ENCODE results near the gene AAK1. TPM values are rescaled to one million over a fixed set of nuclear protein-coding genes. Genes with fewer than 3 reads are reported as not detected.

The AAK1 gene
- total and polyA plus RNA-seq, 10 of the 15 experiments (the other 5 are each of a cell fraction or from before 2014, with no cell fraction given), result 2.9 to 41.4 (median 17.5) TPM

DNA sequence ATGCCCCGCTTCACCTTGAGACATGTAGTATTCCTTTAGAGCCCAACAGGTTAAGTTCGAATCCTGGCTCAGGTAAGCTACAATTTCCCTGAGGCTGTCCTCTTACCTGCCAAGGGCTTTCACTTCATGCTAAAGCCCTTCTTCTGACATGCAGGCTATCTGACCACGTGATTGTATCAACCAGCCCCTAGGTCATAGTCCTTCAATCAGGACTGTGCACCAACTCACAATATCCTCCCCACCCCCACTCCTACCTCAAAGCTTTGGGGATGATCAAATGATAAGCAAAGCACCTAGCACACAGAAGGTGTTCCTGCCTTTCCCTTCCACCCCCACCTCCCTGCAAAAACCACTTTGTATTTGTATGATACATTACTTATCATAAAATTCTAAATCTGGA lies 78.9 kb downstream of the AAK1 start:
- no peaks in the 10 kb centered on the region for H3K9me3 ChIP-seq (replicated peaks; ENCODE audit: control insufficient read depth, insufficient read depth, low read length)
- no TSS peak for BruUV-seq (replicated peaks)
- no peaks in the 10 kb centered on the region for H4K20me1 ChIP-seq (ENCODE audit: control insufficient read depth, insufficient read depth)
- TF ChIP-seq MLLT1 (IDR thresholded peaks at IDR 0.05), result no peak
- ATAC-seq, result no peak
- no peak overlapping the region for H3K27ac ChIP-seq (ENCODE audit: control insufficient read depth, insufficient read depth)
- no peak for FAIRE-seq
- peaks cover 8% of the 10 kb centered on the region for H3K79me2 ChIP-seq (ENCODE audit: control insufficient read depth, insufficient read depth, low read length)
- ChIA-PET RAD21 (ENCODE audit: unreplicated experiment) (interaction anchor here (0.6 to 5.0 kb wide), 17 partner anchors 9 to 188 kb away, joined by 3 to 46 read pairs (median 4); partner anchors contain the start of genes AAK1, GFPT1 and NFU1), CTCF (interaction anchor here (0.6 to 15.7 kb wide), 74 partner anchors 8 to 598 kb away, joined by 3 to 293 read pairs (median 5); partner anchors contain the start of genes AAK1, NFU1 and SNRNP27), SMC1A (ENCODE audit: uncharacterized antibody, unreplicated experiment) (interaction anchor here (0.6 to 4.3 kb wide), 38 partner anchors 8 to 1102 kb away, joined by 3 to 64 read pairs (median 4); partner anchors contain the start of genes AAK1 and NFU1), POLR2A (interaction anchor here (0.5 to 1.2 kb wide), 7 partner anchors 9 to 1623 kb away, joined by 3 to 7 read pairs (median 3); partner anchors contain the start of gene NFU1)
- intact Hi-C loops (cut with micrococcal nuclease; ENCODE audit: unreplicated experiment) (no loop called here), in situ Hi-C loops (cut with MboI) (loop anchor here (5.0 to 25.0 kb wide), 2 partner anchors 148 to 248 kb away; no protein-coding TSS in a partner anchor)
- DNase-seq (ENCODE audit: low read depth, low spot score), result no peak
- H3K4me1 ChIP-seq (ENCODE audit: control insufficient read depth, insufficient read depth, low read length), result peaks cover 5% of the 10 kb centered on the region
- 14% methylated on average over 3 of the region's 3 CpGs for WGBS (ENCODE audit: insufficient coverage, insufficient replicate concordance, low lambda C conversion rate, missing lambda C conversion rate)
- H3K9ac ChIP-seq (ENCODE audit: control insufficient read depth, insufficient read depth, low read length), result no peak overlapping the region
- H3K4me3 ChIP-seq, result no peak overlapping the region
- H2AFZ ChIP-seq (ENCODE audit: control insufficient read depth, low read depth, low read length), result no peak overlapping the region
- no peaks in the 10 kb centered on the region for H3K36me3 ChIP-seq (ENCODE audit: control insufficient read depth in 2 of 2, insufficient read depth in 2 of 2, low read length in 1 of 2)
- H3K4me2 ChIP-seq (ENCODE audit: control insufficient read depth, insufficient read depth), result no peak overlapping the region
- no peaks in the 10 kb centered on the region for H3K27me3 ChIP-seq (replicated peaks in 1 of 2; ENCODE audit: control insufficient read depth in 2 of 2, insufficient read depth in 2 of 2, low read length in 1 of 2)

GRCh38 chr2:69563021-69563420 lies 80.5 kb downstream of the AAK1 start:
- ChIA-PET CTCF (interaction anchor here (2.6 to 15.7 kb wide), 6 partner anchors 11 to 153 kb away, joined by 21 to 293 read pairs (median 98); partner anchors contain the start of gene AAK1), SMC1A (ENCODE audit: uncharacterized antibody, unreplicated experiment) (interaction anchor here (1.3 to 4.3 kb wide), 6 partner anchors 11 to 187 kb away, joined by 4 to 64 read pairs (median 16); partner anchors contain the start of gene AAK1), RAD21 (ENCODE audit: unreplicated experiment) (interaction anchor here (1.3 to 5.0 kb wide), 3 partner anchors 24 to 186 kb away, joined by 4 to 46 read pairs (median 46); no protein-coding TSS in a partner anchor), POLR2A (no interaction called here)
- in situ Hi-C loops (cut with MboI), result loop anchor here (5.0 to 25.0 kb wide), 2 partner anchors 149 to 249 kb away; no protein-coding TSS in a partner anchor
- Histone ChIP-seq H3K4me2 (ENCODE audit: control insufficient read depth, insufficient read depth) (no peak overlapping the region), H3K4me3 (no peak overlapping the region), H3K27ac (ENCODE audit: control insufficient read depth, insufficient read depth) (no peak overlapping the region), H3K4me1 (ENCODE audit: control insufficient read depth, insufficient read depth, low read length) (peaks cover 5% of the 10 kb centered on the region), H3K27me3 (replicated peaks in 1 of 2; ENCODE audit: control insufficient read depth in 2 of 2, insufficient read depth in 2 of 2, low read length in 1 of 2) (no peaks in the 10 kb centered on the region), H2AFZ (ENCODE audit: control insufficient read depth, low read depth, low read length) (no peak overlapping the region), H3K36me3 (ENCODE audit: control insufficient read depth in 2 of 2, insufficient read depth in 2 of 2, low read length in 1 of 2) (no peaks in the 10 kb centered on the region), H4K20me1 (ENCODE audit: control insufficient read depth, insufficient read depth) (no peaks in the 10 kb centered on the region), H3K9me3 (replicated peaks; ENCODE audit: control insufficient read depth, insufficient read depth, low read length) (no peaks in the 10 kb centered on the region), H3K9ac (ENCODE audit: control insufficient read depth, insufficient read depth, low read length) (no peak overlapping the region), H3K79me2 (ENCODE audit: control insufficient read depth, insufficient read depth, low read length) (peaks cover 10% of the 10 kb centered on the region)
- intact Hi-C loops (cut with micrococcal nuclease; ENCODE audit: unreplicated experiment), result no loop called here
- no TSS peak for BruUV-seq (replicated peaks)
- no peak for FAIRE-seq
- no peak for ATAC-seq
- TF ChIP-seq, protein P1, sequence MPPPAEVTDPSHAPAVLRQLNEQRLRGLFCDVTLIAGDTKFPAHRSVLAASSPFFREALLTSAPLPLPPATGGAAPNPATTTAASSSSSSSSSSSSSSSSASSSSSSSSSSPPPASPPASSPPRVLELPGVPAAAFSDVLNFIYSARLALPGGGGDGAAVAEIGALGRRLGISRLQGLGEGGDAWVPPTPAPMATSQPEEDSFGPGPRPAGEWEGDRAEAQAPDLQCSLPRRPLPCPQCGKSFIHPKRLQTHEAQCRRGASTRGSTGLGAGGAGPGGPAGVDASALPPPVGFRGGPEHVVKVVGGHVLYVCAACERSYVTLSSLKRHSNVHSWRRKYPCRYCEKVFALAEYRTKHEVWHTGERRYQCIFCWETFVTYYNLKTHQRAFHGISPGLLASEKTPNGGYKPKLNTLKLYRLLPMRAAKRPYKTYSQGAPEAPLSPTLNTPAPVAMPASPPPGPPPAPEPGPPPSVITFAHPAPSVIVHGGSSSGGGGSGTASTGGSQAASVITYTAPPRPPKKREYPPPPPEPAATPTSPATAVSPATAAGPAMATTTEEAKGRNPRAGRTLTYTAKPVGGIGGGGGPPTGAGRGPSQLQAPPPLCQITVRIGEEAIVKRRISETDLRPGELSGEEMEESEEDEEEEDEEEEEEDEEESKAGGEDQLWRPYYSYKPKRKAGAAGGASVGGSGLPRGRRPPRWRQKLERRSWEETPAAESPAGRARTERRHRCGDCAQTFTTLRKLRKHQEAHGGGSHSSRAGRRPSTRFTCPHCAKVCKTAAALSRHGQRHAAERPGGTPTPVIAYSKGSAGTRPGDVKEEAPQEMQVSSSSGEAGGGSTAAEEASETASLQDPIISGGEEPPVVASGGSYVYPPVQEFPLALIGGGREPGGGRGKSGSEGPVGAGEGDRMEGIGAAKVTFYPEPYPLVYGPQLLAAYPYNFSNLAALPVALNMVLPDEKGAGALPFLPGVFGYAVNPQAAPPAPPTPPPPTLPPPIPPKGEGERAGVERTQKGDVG (CRISPR knock-in tag; IDR thresholded peaks at IDR 0.05), result no peak
- TF ChIP-seq CBFB (IDR thresholded peaks at IDR 0.05; ENCODE audit: low read depth) (no peak), CBX5 (IDR thresholded peaks at IDR 0.05; ENCODE audit: low read depth) (no peak), MEF2B (IDR thresholded peaks at IDR 0.05; ENCODE audit: partially characterized antibody, poor library complexity, severe bottlenecking) (no peak), SP1 (IDR thresholded peaks at IDR 0.05; ENCODE audit: low read depth, low read length) (no peak), FOXM1 (IDR thresholded peaks at IDR 0.05; ENCODE audit: low read depth, low read length) (no peak), SMARCA5 (IDR thresholded peaks at IDR 0.05) (no peak), SREBF1 (IDR thresholded peaks at IDR 0.05; ENCODE audit: low read length) (no peak)
- TF ChIP-seq, protein P2, sequence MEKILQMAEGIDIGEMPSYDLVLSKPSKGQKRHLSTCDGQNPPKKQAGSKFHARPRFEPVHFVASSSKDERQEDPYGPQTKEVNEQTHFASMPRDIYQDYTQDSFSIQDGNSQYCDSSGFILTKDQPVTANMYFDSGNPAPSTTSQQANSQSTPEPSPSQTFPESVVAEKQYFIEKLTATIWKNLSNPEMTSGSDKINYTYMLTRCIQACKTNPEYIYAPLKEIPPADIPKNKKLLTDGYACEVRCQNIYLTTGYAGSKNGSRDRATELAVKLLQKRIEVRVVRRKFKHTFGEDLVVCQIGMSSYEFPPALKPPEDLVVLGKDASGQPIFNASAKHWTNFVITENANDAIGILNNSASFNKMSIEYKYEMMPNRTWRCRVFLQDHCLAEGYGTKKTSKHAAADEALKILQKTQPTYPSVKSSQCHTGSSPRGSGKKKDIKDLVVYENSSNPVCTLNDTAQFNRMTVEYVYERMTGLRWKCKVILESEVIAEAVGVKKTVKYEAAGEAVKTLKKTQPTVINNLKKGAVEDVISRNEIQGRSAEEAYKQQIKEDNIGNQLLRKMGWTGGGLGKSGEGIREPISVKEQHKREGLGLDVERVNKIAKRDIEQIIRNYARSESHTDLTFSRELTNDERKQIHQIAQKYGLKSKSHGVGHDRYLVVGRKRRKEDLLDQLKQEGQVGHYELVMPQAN (conservative IDR thresholded peaks at IDR 0.05), result no peak
- WGBS (ENCODE audit: insufficient coverage, insufficient replicate concordance, low lambda C conversion rate, missing lambda C conversion rate), result 73% methylated on average over 2 of the region's 2 CpGs
- DNase-seq (ENCODE audit: low read depth, low spot score), result no peak

All from GM12878 (cell line).